ENCODE measurements around the gene GALNT10.

GALNT10 gene

DNA sequence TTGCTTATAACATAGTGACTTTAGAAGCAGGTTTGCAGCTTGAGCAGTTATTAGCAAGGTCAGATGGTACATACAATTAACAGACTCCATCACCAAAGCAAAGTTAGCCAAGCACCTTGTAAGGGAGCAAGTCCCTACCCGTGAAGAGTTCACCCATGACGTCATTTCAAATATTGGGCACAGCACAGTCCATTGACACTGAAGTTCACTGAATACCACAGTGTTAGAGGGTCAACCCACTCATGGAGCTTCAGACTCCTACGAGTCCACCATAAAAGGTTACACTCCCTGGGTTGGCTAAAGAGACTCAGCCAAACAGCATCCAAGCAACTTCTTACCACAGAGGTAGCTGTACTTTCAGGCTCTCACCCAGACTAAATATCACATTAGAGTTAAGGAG, 77.5 kb downstream of the GALNT10 start:
- H3K36me3 ChIP-seq (ENCODE audit: control insufficient read depth, insufficient read depth, low read length): no peaks in the 10 kb centered on the region
- no peak overlapping the region for H3K27ac ChIP-seq (ENCODE audit: low read depth, low read length)
- H3K4me3 ChIP-seq (ENCODE audit: low read length): no peak overlapping the region
- peaks cover 4% of the 10 kb centered on the region for H3K4me1 ChIP-seq (ENCODE audit: control insufficient read depth, insufficient read depth, low read length)
- no peak overlapping the region for H3K9ac ChIP-seq (ENCODE audit: low read length)
- no peaks in the 10 kb centered on the region for H3K27me3 ChIP-seq (ENCODE audit: control insufficient read depth, insufficient read depth, low read length)

DNA sequence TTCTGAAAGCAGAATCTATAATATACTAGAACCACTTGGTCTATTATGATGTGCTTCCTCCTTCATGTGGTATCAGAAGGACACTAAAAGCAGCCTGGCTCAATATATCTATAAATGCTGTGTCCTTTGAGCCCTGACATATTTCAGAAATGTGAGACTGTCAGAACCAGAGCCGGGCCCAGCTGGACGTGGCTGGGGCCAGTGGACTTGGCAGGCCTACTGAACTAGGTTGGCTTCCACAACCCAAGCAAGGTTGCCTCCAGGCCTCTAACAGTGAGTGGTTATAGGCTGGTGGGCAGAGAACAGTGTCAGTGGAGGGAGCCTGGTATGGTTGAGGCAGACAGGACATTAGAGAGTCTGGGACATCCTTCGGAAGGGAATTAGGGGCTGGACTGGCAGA, 78.9 kb downstream of the GALNT10 start:
- no peak overlapping the region for H3K4me3 ChIP-seq (ENCODE audit: low read length)
- H3K27me3 ChIP-seq (ENCODE audit: control insufficient read depth, insufficient read depth, low read length): no peaks in the 10 kb centered on the region
- H3K4me1 ChIP-seq (ENCODE audit: control insufficient read depth, insufficient read depth, low read length): peaks cover 9% of the 10 kb centered on the region
- H3K9ac ChIP-seq (ENCODE audit: low read length): no peak overlapping the region
- no peak overlapping the region for H3K27ac ChIP-seq (ENCODE audit: low read depth, low read length)
- no peaks in the 10 kb centered on the region for H3K36me3 ChIP-seq (ENCODE audit: control insufficient read depth, insufficient read depth, low read length)

GRCh38 chr5:154271466-154271865, 80.9 kb downstream of the GALNT10 start:
- H3K27ac ChIP-seq (ENCODE audit: low read depth, low read length): no peak overlapping the region
- H3K9ac ChIP-seq (ENCODE audit: low read length): no peak overlapping the region
- no peaks in the 10 kb centered on the region for H3K27me3 ChIP-seq (ENCODE audit: control insufficient read depth, insufficient read depth, low read length)
- peaks cover 9% of the 10 kb centered on the region for H3K4me1 ChIP-seq (ENCODE audit: control insufficient read depth, insufficient read depth, low read length)
- H3K36me3 ChIP-seq (ENCODE audit: control insufficient read depth, insufficient read depth, low read length): no peaks in the 10 kb centered on the region
- H3K4me3 ChIP-seq (ENCODE audit: low read length): no peak overlapping the region

DNA sequence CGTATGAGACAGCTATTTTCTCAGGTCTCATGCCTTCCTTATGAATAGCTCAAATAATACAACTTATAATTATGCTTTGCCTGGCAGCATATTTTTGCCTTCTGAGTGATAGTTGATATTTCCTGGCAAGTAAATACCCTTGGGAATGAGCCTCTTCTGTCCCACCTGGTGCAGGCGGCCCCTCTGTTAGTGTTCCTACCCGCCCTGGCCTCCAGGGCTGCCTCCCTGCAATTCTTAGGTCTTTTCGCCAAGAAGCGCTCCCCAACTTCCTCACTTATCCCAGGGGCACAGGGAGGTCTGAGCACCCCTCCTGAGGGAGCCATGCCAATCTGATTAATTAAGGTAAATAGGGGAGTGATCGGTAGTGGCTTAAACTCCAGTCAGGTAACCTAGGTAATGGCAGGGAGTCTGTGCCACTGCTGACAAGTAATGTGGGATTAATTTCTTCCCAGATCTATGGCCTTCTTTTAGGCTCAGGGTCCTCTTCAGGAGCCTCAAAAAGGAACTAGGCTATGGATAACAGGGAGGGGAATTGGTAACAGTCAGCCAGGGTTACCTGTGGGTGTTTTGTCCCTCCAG, 81.5 kb downstream of the GALNT10 start:
- no peaks in the 10 kb centered on the region for H3K27me3 ChIP-seq (ENCODE audit: control insufficient read depth, insufficient read depth, low read length)
- H3K36me3 ChIP-seq (ENCODE audit: control insufficient read depth, insufficient read depth, low read length): no peaks in the 10 kb centered on the region
- H3K27ac ChIP-seq (ENCODE audit: low read depth, low read length): no peak overlapping the region
- H3K4me1 ChIP-seq (ENCODE audit: control insufficient read depth, insufficient read depth, low read length): peaks cover 14% of the 10 kb centered on the region
- no peak overlapping the region for H3K4me3 ChIP-seq (ENCODE audit: low read length)
- no peak overlapping the region for H3K9ac ChIP-seq (ENCODE audit: low read length)

DNA sequence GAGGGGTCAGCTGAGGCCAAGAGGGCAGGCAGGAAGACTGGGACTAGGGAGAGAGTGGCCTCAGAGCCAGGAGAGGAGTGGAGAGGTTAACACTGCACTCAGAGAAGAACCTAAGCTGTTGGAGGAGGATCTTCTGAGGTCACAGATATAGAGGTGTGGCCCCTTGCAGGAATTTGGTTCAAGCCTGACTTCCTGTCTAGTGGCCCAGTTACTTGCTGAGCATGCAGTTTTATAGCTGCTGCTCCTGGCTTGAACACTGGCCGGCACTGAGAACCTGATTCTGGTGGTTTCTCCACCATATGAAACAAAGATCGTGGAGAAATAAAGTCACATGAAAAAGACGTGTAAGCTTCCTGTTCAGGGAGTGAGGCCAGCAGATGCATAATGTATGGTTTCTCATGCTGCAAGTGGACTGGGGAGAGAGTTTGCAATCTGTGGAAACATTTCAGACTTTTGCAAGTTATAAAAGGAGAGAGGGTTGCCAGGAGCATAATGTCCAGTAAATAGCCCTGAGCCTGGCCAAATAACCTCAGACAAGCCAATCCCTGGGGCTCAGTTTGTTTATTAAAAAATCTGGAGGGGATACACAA, 82.6 kb downstream of the GALNT10 start:
- Histone ChIP-seq H3K36me3 (ENCODE audit: control insufficient read depth, insufficient read depth, low read length) (no peaks in the 10 kb centered on the region), H3K9ac (ENCODE audit: low read length) (no peak overlapping the region), H3K27me3 (ENCODE audit: control insufficient read depth, insufficient read depth, low read length) (no peaks in the 10 kb centered on the region), H3K4me1 (ENCODE audit: control insufficient read depth, insufficient read depth, low read length) (peaks cover 22% of the 10 kb centered on the region), H3K27ac (ENCODE audit: low read depth, low read length) (no peak overlapping the region), H3K4me3 (ENCODE audit: low read length) (no peak overlapping the region)

DNA sequence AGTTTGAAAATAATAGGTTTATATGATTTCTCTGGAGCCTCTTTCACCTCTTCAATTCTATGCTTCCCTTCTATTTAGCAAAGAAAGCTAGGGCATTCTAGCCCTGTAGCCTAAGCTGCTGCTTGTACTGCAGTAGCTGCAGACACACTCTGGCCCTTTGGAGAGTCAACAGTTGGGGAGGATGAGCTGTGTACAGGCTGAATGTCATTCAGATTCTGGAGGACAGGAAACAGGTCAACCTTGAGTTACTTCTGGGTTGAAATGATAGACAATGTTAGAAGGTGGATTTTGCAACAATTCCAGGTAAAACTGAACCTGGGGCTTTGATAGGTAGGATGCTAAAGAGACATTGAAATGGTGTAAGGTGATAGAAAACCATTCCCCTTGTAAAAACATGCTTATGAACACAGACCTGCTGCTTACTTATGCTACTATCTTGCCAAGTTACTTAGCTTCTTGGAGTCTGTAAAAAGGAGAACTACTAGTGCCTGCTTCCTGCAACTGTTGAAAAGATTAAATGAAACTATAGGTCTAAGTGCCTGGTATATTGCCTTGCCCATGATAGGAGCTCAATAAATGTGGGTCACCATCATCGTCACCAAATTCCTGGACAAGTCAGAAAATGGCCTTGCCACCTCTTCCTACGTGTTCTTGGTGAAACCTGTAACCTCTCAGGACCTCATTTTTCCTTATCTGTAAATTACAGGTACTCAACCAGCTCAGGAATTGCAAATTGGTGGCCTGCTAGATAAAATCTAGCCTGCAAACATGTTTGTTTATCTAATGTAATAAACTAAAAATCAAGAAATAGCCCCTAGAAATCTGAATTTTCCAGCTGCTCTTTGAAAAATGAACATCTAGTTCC, 83.7 kb downstream of the GALNT10 start:
- no peak overlapping the region for H3K27ac ChIP-seq (ENCODE audit: low read depth, low read length)
- no peaks in the 10 kb centered on the region for H3K36me3 ChIP-seq (ENCODE audit: control insufficient read depth, insufficient read depth, low read length)
- no peak overlapping the region for H3K4me3 ChIP-seq (ENCODE audit: low read length)
- peaks cover 22% of the 10 kb centered on the region for H3K4me1 ChIP-seq (ENCODE audit: control insufficient read depth, insufficient read depth, low read length)
- H3K9ac ChIP-seq (ENCODE audit: low read length): no peak overlapping the region
- no peaks in the 10 kb centered on the region for H3K27me3 ChIP-seq (ENCODE audit: control insufficient read depth, insufficient read depth, low read length)

DNA sequence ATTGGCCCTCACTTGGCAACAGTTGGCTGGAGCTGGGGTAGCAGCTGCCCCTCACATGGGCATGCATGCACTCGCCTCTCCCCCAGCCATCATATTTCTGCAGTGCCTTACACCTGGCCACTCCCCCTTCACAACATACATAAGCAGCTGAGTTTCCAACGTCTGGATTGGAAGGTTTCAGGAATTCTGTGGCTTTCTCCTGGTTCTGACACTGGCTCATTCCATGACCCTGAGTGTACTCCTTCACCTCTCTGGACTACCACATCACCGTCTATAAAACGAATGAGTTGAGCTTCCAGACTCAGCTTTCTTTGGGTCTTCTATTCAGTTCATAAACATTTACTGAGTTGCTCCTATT, 84.3 kb downstream of the GALNT10 start:
- Histone ChIP-seq H3K4me3 (ENCODE audit: low read length) (no peak overlapping the region), H3K4me1 (ENCODE audit: control insufficient read depth, insufficient read depth, low read length) (peaks cover 22% of the 10 kb centered on the region), H3K36me3 (ENCODE audit: control insufficient read depth, insufficient read depth, low read length) (no peaks in the 10 kb centered on the region), H3K27me3 (ENCODE audit: control insufficient read depth, insufficient read depth, low read length) (no peaks in the 10 kb centered on the region), H3K9ac (ENCODE audit: low read length) (no peak overlapping the region), H3K27ac (ENCODE audit: low read depth, low read length) (no peak overlapping the region)

GRCh38 chr5:154275566-154275965, 85.0 kb downstream of the GALNT10 start:
- Histone ChIP-seq H3K36me3 (ENCODE audit: control insufficient read depth, insufficient read depth, low read length) (no peaks in the 10 kb centered on the region), H3K4me1 (ENCODE audit: control insufficient read depth, insufficient read depth, low read length) (peaks cover 22% of the 10 kb centered on the region)

DNA sequence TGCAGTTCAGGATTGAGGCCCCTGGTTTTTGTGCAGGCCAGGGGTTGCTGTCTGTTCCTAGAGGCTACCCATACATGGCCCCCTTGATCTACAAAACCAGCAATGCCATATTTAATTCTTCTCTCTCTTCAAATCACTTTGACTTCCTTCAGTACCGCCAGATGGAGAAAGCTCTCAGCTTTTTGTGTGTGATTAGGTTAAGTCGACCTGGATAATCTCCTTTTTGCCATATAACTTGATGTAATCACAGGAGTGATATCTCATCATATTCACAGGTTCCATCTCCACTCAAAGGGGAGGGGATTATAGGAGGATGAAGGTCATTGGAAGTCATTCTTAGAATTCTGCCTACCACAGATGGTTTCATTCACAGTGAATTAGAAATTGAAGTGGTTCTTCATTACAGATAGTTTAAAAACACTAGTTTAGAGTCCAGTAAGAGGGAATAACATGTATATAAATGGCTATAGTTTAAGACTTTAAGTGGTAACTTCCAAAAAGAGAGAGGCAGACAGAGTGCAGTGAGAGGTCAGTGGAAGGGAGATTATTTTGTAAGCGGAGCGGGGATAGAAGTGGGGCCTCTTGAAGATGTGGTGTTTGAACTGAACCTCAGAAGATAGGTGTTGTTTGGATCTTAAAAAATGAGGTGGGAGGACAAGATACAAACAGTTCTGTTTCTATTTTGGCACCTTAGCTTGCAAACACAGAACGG, 85.9 kb downstream of the GALNT10 start:
- H3K4me1 ChIP-seq (ENCODE audit: control insufficient read depth, insufficient read depth, low read length): peaks cover 22% of the 10 kb centered on the region
- H3K36me3 ChIP-seq (ENCODE audit: control insufficient read depth, insufficient read depth, low read length): no peaks in the 10 kb centered on the region
- no peak overlapping the region for H3K9ac ChIP-seq (ENCODE audit: low read length)
- H3K4me3 ChIP-seq (ENCODE audit: low read length): no peak overlapping the region
- no peak overlapping the region for H3K27ac ChIP-seq (ENCODE audit: low read depth, low read length)
- H3K27me3 ChIP-seq (ENCODE audit: control insufficient read depth, insufficient read depth, low read length): no peaks in the 10 kb centered on the region

More at GRCh38 chr5:154275566-154275965, 85.0 kb downstream of the GALNT10 start:
- Histone ChIP-seq H3K27me3 (ENCODE audit: control insufficient read depth, insufficient read depth, low read length) (no peaks in the 10 kb centered on the region), H3K27ac (ENCODE audit: low read depth, low read length) (no peak overlapping the region), H3K9ac (ENCODE audit: low read length) (no peak overlapping the region), H3K4me3 (ENCODE audit: low read length) (no peak overlapping the region)

DNA sequence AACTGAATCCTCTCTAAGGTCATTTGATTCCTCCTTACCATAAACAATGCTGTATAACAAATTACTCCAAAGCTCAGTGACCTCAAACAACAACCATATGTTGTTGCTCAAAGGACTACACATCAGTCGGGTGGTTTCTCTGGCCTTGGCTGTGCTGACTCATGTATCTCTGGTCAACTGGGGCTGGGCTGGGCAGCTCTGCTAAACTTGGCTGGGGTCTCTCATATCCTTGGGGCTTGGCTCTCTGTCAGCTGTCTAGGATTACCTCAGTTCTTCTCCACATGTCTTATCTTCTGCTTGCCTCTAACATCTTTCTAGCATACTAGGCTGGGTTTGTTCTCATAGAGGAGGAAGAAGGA, 86.4 kb downstream of the GALNT10 start:
- Histone ChIP-seq H3K4me1 (ENCODE audit: control insufficient read depth, insufficient read depth, low read length) (peaks cover 22% of the 10 kb centered on the region), H3K4me3 (ENCODE audit: low read length) (no peak overlapping the region), H3K36me3 (ENCODE audit: control insufficient read depth, insufficient read depth, low read length) (no peaks in the 10 kb centered on the region), H3K9ac (ENCODE audit: low read length) (no peak overlapping the region), H3K27me3 (ENCODE audit: control insufficient read depth, insufficient read depth, low read length) (no peaks in the 10 kb centered on the region), H3K27ac (ENCODE audit: low read depth, low read length) (no peak overlapping the region)

- no peaks in the 10 kb centered on the region for H3K27me3 ChIP-seq (ENCODE audit: control insufficient read depth, insufficient read depth, low read length)
- peak overlapping the region; percentile 35 for H3K27ac ChIP-seq (ENCODE audit: low read depth, low read length)
- H3K9ac ChIP-seq (ENCODE audit: low read length): no peak overlapping the region
- no peaks in the 10 kb centered on the region for H3K36me3 ChIP-seq (ENCODE audit: control insufficient read depth, insufficient read depth, low read length)
- no peak overlapping the region for H3K4me3 ChIP-seq (ENCODE audit: low read length)
- H3K4me1 ChIP-seq (ENCODE audit: control insufficient read depth, insufficient read depth, low read length): peaks cover 22% of the 10 kb centered on the region
Observed at GRCh38 chr5:154277499-154277898, 87.0 kb downstream of the GALNT10 start.

- H3K27ac ChIP-seq (ENCODE audit: low read depth, low read length): peak overlapping the region; percentile 30
- H3K4me1 ChIP-seq (ENCODE audit: control insufficient read depth, insufficient read depth, low read length): peaks cover 16% of the 10 kb centered on the region
- H3K9ac ChIP-seq (ENCODE audit: low read length): no peak overlapping the region
- H3K36me3 ChIP-seq (ENCODE audit: control insufficient read depth, insufficient read depth, low read length): no peaks in the 10 kb centered on the region
- H3K27me3 ChIP-seq (ENCODE audit: control insufficient read depth, insufficient read depth, low read length): no peaks in the 10 kb centered on the region
- no peak overlapping the region for H3K4me3 ChIP-seq (ENCODE audit: low read length)
Observed at GRCh38 chr5:154278186-154278585, 87.7 kb downstream of the GALNT10 start.
